GM13977 (cell line): ENCODE data around the gene ST6GAL1.

Experiments used
- DNase-seq: peaks from one replicate; pipeline ENCODE4 v3.0.0; 2012; ENCODE audit warnings: low spot score
- CTCF ChIP-seq: IDR thresholded peaks from 2 replicates; pipeline ENCODE4 v1.5.1; 2012; ENCODE audit warnings: mild to moderate bottlenecking, control low read depth; ENCODE audit not compliant: insufficient read depth; ENCODE audit errors: extremely low read depth, missing control alignments
- in situ Hi-C: fragments of 300-500 bp; cut with MboI; formaldehyde crosslinking; loops from one replicate; pipeline ENCODE4 v1.12.0; 2022; ENCODE audit warnings: low sequenced_read_pairs, low pct_unique_long_range_greater_than_20kb, mixed read lengths, inconsistent platforms; ENCODE audit not compliant: unreplicated experiment

The ST6GAL1 gene

GRCh38 chr3:187122261-187122660 is 191.9 kb downstream of the ST6GAL1 start:
- DNase-seq, result no peak
- no peak for TF ChIP-seq CTCF
- in situ Hi-C loops, result no loop called here

GRCh38 chr3:187125319-187126031 is 195.1 kb downstream of the ST6GAL1 start:
- DNase-seq, result no peak
- in situ Hi-C loops, result no loop called here
- TF ChIP-seq CTCF, result no peak
